Activated T-cell treated with anti-CD3 and anti-CD28 coated beads, Interleukin-2, amount 50 U/mL, for 72 hours (primary cell): Measurements from ENCODE around the gene RPL5. TPM values are rescaled to one million over a fixed set of nuclear protein-coding genes. Genes with fewer than 3 reads are reported as not detected.
A peak's percentile ranks its signal among the peaks of the same experiment; 100 is the strongest.
"Not testable (repeated sequence)": the region's sequence is repeated elsewhere in the genome, so short reads cannot be mapped to it uniquely, and the experiment has no call there.

ENCODE experiments used
- ATAC-seq, 2 donors: fragments of 150-1000 bp; cut with Tn5 transposase; replicated peaks in 1 of 2; 2 replicates each; pipeline ENCODE4 v1.10.0; 2021; ENCODE audit warnings: moderate library complexity in 2 of 2, mild to moderate bottlenecking in 1 of 2
- DNase-seq, 2 donors: peaks; one replicate each; pipeline ENCODE4 v3.0.0; 2021 to 2022; ENCODE audit warnings: mixed read lengths in 1 of 2
- H3K27ac Mint-ChIP-seq: one replicate; pipeline ENCODE4 v1.8.0; 2022; ENCODE audit warnings: mild to moderate bottlenecking, moderate library complexity, mixed read lengths
- H3K27me3 Mint-ChIP-seq: one replicate; pipeline ENCODE4 v1.8.0; 2022; ENCODE audit warnings: low read depth, mixed read lengths
- H3K36me3 Mint-ChIP-seq, 2 donors: one replicate each; pipeline ENCODE4 v1.8.0; 2022; ENCODE audit warnings: mixed read lengths in 2 of 2, mild to moderate bottlenecking in 1 of 2; ENCODE audit not compliant: insufficient read depth in 2 of 2
- H3K4me1 Mint-ChIP-seq: one replicate; pipeline ENCODE4 v1.8.0; 2022; ENCODE audit warnings: low read depth, mixed read lengths
- H3K4me3 Mint-ChIP-seq, 2 donors: one replicate each; pipeline ENCODE4 v1.8.0; 2022; ENCODE audit warnings: mild to moderate bottlenecking in 2 of 2, mixed read lengths in 2 of 2, moderate library complexity in 2 of 2
- H3K9me3 Mint-ChIP-seq, 2 donors: one replicate each; pipeline ENCODE4 v1.8.0; 2022; ENCODE audit warnings: mixed read lengths in 2 of 2
- total RNA-seq, 2 donors: library from RNA; stranded (reverse); gene quantifications; one replicate each; pipeline ENCODE4 v1.2.3, GENCODE V29; 2022

RPL5 gene
- total RNA-seq = 1,000 to 10,000 TPM; 1,534 to 1,619 TPM

GRCh38 chr1:92831762-92832536, at the start of gene RPL5:
RPL5 (plus strand) TSS chr1:92832040; CDS start chr1:92832115, 75 bp downstream.
- peak within 1 kb of the TSS; percentile 93 to 94 for H3K4me3 Mint-ChIP-seq
- H3K27ac Mint-ChIP-seq = peak within 1 kb of the TSS; percentile 98
- no peaks in the 10 kb centered on the region for H3K9me3 Mint-ChIP-seq
- no peaks in the 10 kb centered on the region for H3K27me3 Mint-ChIP-seq
- peak; percentile 98 for DNase-seq
- peak; percentile 93 for ATAC-seq
- peaks cover 46% of the 10 kb centered on the region for H3K4me1 Mint-ChIP-seq
- peaks cover 13 to 46% of the 10 kb centered on the region in 2 donors for H3K36me3 Mint-ChIP-seq

- Mint-ChIP-seq H3K27me3 (peaks cover 68% of the 10 kb centered on the region), H3K27ac (peak overlapping the region; percentile 69), H3K4me1 (peaks cover 19% of the 10 kb centered on the region), H3K4me3 (peak overlapping the region; percentile 84 to 88)
- not testable (repeated sequence) for DNase-seq, H3K9me3 Mint-ChIP-seq, H3K36me3 Mint-ChIP-seq, ATAC-seq
Observed at GRCh38 chr1:92783550-92783949, 48.3 kb upstream of the RPL5 start.

DNA sequence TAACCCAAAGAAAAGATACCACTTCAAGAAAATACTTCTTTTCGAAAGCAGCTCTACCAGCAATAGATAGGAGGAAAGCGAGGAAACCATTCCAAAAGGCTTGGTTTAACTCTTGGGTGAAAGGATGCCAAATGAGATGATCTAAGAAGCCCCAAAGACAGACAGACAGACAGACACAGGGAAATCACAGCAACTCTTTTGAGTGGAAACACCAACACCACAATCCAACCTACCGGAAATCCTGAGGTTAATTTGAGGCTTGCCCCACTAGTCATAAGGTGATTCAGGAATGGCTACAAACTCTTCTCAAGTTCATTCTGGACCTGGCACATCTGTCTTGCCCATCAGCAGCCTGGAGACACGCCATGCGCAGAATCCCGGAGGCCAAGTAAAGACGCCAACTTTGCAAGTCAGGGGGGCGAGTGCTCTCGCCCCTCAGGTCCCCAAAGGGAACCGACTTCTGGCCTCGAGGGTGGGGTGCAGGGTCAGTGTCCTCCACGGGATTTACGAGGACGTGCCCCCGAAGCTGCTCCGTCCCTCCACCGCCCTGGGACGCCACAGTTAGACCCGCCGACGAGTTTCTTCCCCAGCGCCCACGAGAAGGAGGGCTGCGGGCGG, 47.7 kb upstream of the RPL5 start:
- ATAC-seq (peak; percentile 33 to 49), DNase-seq (peak; percentile 35 to 59)
- no peaks in the 10 kb centered on the region for H3K36me3 Mint-ChIP-seq
- peaks cover 63% of the 10 kb centered on the region for H3K27me3 Mint-ChIP-seq
- no peaks in the 10 kb centered on the region for H3K9me3 Mint-ChIP-seq
- H3K4me3 Mint-ChIP-seq = peak overlapping the region; percentile 84 to 88
- peak overlapping the region; percentile 69 for H3K27ac Mint-ChIP-seq
- peaks cover 19% of the 10 kb centered on the region for H3K4me1 Mint-ChIP-seq

DNA sequence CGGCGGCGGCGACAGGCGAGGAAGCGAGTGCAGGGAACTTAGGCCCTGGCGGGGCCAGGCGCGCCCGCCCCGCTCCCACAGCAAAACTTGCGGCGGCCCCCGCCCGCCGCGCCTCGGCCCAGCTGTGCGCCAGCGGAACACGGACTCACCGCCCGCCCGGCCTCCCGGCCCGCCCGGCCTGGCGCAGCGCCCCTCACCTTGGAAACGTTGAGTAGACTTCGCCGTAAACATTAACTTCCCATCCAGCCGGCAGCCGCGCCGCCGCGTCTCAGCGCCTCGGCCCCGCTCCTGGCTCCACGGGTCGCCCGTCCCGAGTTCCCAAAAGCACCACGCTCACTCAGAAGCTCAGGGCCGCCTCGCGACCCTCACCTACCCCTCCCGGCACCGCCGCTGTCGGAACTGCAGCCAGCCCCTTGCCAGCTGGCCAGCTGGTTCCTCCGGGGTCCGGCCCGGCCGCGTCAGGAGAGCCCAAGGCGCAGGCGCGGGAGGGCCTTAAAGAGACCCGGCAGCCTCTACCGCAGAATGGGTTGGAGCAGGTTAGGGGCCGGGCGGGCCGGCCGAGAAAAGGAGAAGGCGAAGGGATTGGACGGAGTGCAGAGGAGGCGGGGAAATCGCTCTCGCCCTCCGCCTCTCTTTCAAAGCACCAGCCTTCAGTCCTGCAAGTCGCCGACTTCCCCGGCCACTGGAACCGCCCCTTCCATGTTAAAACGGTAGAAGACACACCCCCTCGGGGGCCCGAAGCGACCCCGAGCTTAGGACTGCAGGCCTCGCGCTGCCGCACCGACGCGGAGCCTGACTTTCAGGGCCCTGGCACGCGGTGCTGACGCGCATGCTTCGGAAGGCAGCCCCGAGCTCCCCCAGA, 47.0 kb upstream of the RPL5 start, which contains the start of gene EVI5:
Gene EVI5 (minus strand): TSS at position 470 of the 862 bp plus-strand sequence. CDS start 48,562 bp downstream, outside the sequence.
- DNase-seq (peak; percentile 68 to 69), ATAC-seq (peak; percentile 86 to 88)
- Mint-ChIP-seq H3K4me3 (peak within 1 kb of the TSS; percentile 84 to 88), H3K27ac (peak within 1 kb of the TSS; percentile 69), H3K36me3 (no peaks in the 10 kb centered on the region), H3K9me3 (no peaks in the 10 kb centered on the region), H3K4me1 (peaks cover 19% of the 10 kb centered on the region), H3K27me3 (peaks cover 62% of the 10 kb centered on the region)

DNA sequence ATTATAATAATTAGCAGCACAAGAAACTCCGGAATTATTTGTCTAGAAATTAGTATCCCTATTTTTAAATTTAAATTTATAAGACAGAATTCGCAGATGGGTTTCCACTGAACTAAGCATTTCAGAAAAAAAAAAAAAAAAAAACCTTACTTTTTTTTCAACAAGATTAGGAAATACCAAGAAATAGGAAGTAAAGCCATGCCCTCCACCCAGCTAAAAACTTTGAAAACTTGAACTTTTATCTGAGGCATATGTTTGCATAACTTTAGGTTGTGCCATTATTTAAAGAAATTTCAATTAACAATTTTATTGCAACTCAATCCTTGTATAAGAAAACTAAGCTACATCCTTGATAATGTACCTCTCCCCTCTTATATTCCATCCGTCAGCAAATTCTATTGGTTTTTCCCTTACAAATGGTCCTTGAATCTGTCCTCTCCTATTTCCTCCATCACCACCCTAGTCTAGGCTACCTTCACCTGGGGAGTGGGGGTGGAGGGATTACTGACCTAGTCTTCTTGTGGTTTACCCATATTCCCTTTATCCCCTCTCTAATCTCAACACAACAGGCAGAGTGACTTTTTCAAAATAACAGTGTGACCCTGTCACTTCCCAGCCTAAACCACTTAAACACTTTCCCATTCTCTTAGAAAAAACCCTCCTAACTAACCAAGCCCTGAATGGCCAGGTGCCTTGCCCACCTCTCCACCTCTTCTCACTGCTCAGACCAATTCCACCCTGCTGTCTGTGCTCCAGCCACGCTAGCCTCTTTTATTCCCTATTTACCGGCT, 45.5 kb upstream of the RPL5 start:
- no peaks in the 10 kb centered on the region for H3K9me3 Mint-ChIP-seq
- peaks cover 24% of the 10 kb centered on the region for H3K4me1 Mint-ChIP-seq
- H3K36me3 Mint-ChIP-seq = no peaks in the 10 kb centered on the region
- peak overlapping the region in 1 of 2 donors; percentile 1 for H3K4me3 Mint-ChIP-seq
- peaks cover 66% of the 10 kb centered on the region for H3K27me3 Mint-ChIP-seq
- no peak for DNase-seq
- no peak for ATAC-seq
- H3K27ac Mint-ChIP-seq = no peak overlapping the region

- no peak overlapping the region for H3K27ac Mint-ChIP-seq
- peaks cover 79% of the 10 kb centered on the region for H3K27me3 Mint-ChIP-seq
- peaks cover 13% of the 10 kb centered on the region for H3K4me1 Mint-ChIP-seq
- no peaks in the 10 kb centered on the region for H3K9me3 Mint-ChIP-seq
- DNase-seq (no peak), ATAC-seq (no peak)
- H3K4me3 Mint-ChIP-seq = no peak overlapping the region
- H3K36me3 Mint-ChIP-seq = no peaks in the 10 kb centered on the region
Observed at GRCh38 chr1:92790081-92790480, 41.8 kb upstream of the RPL5 start.

DNA sequence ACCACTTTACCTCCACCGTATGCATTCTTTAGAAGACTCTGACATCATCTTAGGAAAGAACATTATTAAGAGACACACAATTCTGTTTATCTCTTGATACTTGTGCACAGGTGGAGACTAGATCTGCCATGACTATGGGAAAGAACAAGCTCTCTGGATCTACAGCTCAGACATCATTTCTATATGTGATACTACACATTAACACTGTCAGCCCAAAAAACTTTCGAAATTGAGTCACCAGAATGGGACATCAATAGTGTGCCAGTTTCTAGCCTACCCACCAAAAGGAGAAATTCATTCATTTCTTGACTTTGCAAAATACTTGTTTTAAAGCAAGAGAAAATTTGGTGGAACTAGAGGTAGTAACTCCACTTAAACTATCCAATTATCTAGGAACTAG, 41.0 kb upstream of the RPL5 start:
- ATAC-seq (peak; percentile 22 to 74), DNase-seq (no peak)
- H3K9me3 Mint-ChIP-seq = no peaks in the 10 kb centered on the region
- H3K36me3 Mint-ChIP-seq = no peaks in the 10 kb centered on the region
- H3K4me1 Mint-ChIP-seq = peaks cover 5% of the 10 kb centered on the region
- H3K27me3 Mint-ChIP-seq = peaks cover 77% of the 10 kb centered on the region
- no peak overlapping the region for H3K4me3 Mint-ChIP-seq
- no peak overlapping the region for H3K27ac Mint-ChIP-seq

- Mint-ChIP-seq H3K36me3 (no peaks in the 10 kb centered on the region), H3K27ac (no peak overlapping the region), H3K4me3 (no peak overlapping the region), H3K27me3 (peaks cover 74% of the 10 kb centered on the region), H3K4me1 (peaks cover 5% of the 10 kb centered on the region), H3K9me3 (no peaks in the 10 kb centered on the region)
- DNase-seq (no peak), ATAC-seq (no peak)
Observed at GRCh38 chr1:92791487-92792066, 40.3 kb upstream of the RPL5 start.

- no peaks in the 10 kb centered on the region for H3K9me3 Mint-ChIP-seq
- H3K27ac Mint-ChIP-seq = no peak overlapping the region
- no peaks in the 10 kb centered on the region for H3K36me3 Mint-ChIP-seq
- H3K4me3 Mint-ChIP-seq = no peak overlapping the region
- ATAC-seq (no peak), DNase-seq (no peak)
- H3K4me1 Mint-ChIP-seq = peaks cover 5% of the 10 kb centered on the region
- peaks cover 67% of the 10 kb centered on the region for H3K27me3 Mint-ChIP-seq
Observed at GRCh38 chr1:92792340-92792782, 39.5 kb upstream of the RPL5 start.

- H3K36me3 Mint-ChIP-seq = no peaks in the 10 kb centered on the region
- peaks cover 5% of the 10 kb centered on the region for H3K4me1 Mint-ChIP-seq
Observed at GRCh38 chr1:92795166-92795565, 36.7 kb upstream of the RPL5 start.

GRCh38 chr1:92797297-92797696, 34.5 kb upstream of the RPL5 start:
- no peak for DNase-seq
- H3K9me3 Mint-ChIP-seq = no peaks in the 10 kb centered on the region
- ATAC-seq = no peak
- no peaks in the 10 kb centered on the region for H3K36me3 Mint-ChIP-seq
- no peak overlapping the region for H3K27ac Mint-ChIP-seq
- peaks cover 38% of the 10 kb centered on the region for H3K27me3 Mint-ChIP-seq
- no peak overlapping the region for H3K4me3 Mint-ChIP-seq
- H3K4me1 Mint-ChIP-seq = no peaks in the 10 kb centered on the region

More at GRCh38 chr1:92795166-92795565, 36.7 kb upstream of the RPL5 start:
- Mint-ChIP-seq H3K27me3 (peaks cover 56% of the 10 kb centered on the region), H3K9me3 (no peaks in the 10 kb centered on the region), H3K4me3 (no peak overlapping the region), H3K27ac (no peak overlapping the region)
- ATAC-seq (no peak), DNase-seq (no peak)

- ATAC-seq (no peak), DNase-seq (no peak)
- Mint-ChIP-seq H3K36me3 (no peaks in the 10 kb centered on the region), H3K27me3 (peaks cover 32% of the 10 kb centered on the region), H3K27ac (no peak overlapping the region), H3K9me3 (no peaks in the 10 kb centered on the region), H3K4me3 (no peak overlapping the region), H3K4me1 (no peaks in the 10 kb centered on the region)
Observed at GRCh38 chr1:92797961-92798360, 33.9 kb upstream of the RPL5 start.
